Measurements from ENCODE around the gene DGKI.

- TF ChIP-seq CTCF (conservative IDR thresholded peaks at IDR 0.05; ENCODE audit: low read depth in 2 of 2) (no peak), JUNB (IDR thresholded peaks at IDR 0.05; ENCODE audit: unreplicated experiment) (no peak), EZH2 (IDR thresholded peaks at IDR 0.05; ENCODE audit: low read depth, unreplicated experiment) (no peak), EZH2phosphoT487 (IDR thresholded peaks at IDR 0.05; ENCODE audit: unreplicated experiment) (no peak), ZNF114 (CRISPR knock-in tag; IDR thresholded peaks at IDR 0.05) (no peak), POLR2AphosphoS5 (IDR thresholded peaks at IDR 0.05; ENCODE audit: low read depth) (no peak), STAT1 (IDR thresholded peaks at IDR 0.05; ENCODE audit: unreplicated experiment) (no peak), ZNF462 (CRISPR knock-in tag; IDR thresholded peaks at IDR 0.05) (no peak), REST (IDR thresholded peaks at IDR 0.05; ENCODE audit: unreplicated experiment) (no peak)
These were observed 179.0 kb downstream of the DGKI start for GRCh38 chr7:137667633-137668387.

All from GM23338 (cell line).